ENCODE data around the gene TRABD.
A peak's percentile ranks its signal among the peaks of the same experiment; 100 is the strongest.
"Not testable (repeated sequence)": the region's sequence is repeated elsewhere in the genome, so short reads cannot be mapped to it uniquely, and the experiment has no call there.

TRABD gene

GRCh38 chr22:50201191-50202129, 15.7 kb downstream of the TRABD start:
- no peak for DNase-seq (ENCODE audit: low read depth in 2 of 2)

DNA sequence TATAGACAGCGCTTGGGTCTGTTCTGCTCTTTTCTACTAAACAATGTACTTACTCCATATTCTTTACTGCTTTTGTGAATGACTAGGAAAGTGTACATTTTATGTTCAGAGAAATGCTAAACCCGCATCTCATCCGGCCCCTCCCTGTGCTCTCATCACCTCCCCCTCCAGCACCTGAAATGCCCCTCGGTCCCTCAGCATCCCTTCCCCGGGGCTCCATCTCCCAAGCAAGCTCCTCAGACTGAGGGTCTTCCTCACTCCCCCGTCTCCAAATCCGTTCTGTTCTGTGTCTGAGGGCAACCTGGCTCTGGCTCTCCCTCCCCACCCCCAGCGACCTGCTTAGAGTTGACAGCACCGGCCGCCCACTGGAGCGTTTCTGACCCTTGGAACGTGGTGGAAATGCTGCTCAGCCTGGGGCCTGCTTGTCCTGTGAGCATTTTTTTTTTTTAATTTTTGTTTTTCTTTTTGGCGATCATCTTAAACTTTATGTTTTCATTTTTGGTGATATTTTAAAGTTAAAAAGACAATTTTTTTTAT, 16.5 kb downstream of the TRABD start:
- no peak for DNase-seq (ENCODE audit: low read depth in 2 of 2)

DNA sequence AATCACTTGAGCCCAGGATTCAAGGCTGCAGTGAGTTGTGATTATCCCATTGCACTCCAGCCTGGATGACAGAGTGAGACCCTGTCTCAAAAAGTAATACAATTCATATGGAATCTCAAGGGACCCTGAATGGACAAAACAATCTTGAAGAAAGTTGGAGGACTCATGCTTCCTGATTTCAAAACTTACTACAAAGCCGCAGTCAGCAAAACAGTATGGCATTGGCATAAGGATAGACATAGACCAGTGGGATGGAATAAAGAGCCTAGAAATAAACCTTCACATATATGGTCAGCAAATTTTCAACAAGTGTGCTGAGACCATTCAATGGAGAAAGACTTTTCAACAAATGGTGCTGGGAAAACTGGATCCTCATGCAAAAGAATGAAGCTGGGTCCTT, 17.6 kb downstream of the TRABD start:
- no peak for DNase-seq (ENCODE audit: low read depth in 2 of 2)

DNA sequence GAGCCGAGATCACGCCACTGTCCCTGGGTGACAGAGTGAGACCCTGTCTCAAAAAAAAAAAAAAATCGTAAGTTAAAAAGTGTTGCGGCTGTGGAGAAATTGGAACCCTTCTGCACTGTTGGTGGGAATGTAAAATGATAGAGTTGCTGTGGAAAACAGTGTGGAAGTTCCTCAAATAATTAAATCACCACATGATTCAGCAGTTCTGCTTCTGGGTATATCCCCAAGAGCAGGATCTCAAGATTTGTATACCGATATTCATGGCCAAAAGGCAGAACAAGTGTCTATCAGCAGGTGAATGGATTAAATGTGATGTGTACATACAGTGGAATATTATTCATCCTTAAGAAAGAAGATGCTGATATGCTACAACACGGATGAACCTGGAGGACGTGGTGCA, 18.9 kb downstream of the TRABD start:
- DNase-seq (ENCODE audit: low read depth in 2 of 2) = no peak

DNA sequence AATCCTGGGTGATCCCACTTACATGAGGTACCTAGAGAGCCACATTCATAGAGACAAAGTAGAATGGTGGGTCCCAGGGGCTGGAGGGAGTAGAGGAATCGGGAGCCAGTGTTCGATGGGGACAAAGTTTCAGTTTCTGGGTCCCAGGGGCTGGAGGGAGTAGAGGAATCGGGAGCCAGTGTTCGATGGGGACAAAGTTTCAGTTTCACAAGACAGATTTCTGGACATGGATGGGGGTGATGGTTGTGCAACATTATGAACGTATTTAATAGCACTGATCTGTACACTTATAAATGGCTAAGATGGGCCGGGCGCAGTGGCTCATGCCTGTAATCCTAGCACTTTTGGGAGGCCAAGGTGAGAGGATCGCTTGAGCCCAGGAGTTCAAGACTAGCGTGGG, 19.3 kb downstream of the TRABD start:
- not testable (repeated sequence) for DNase-seq (ENCODE audit: low read depth in 2 of 2)

DNA sequence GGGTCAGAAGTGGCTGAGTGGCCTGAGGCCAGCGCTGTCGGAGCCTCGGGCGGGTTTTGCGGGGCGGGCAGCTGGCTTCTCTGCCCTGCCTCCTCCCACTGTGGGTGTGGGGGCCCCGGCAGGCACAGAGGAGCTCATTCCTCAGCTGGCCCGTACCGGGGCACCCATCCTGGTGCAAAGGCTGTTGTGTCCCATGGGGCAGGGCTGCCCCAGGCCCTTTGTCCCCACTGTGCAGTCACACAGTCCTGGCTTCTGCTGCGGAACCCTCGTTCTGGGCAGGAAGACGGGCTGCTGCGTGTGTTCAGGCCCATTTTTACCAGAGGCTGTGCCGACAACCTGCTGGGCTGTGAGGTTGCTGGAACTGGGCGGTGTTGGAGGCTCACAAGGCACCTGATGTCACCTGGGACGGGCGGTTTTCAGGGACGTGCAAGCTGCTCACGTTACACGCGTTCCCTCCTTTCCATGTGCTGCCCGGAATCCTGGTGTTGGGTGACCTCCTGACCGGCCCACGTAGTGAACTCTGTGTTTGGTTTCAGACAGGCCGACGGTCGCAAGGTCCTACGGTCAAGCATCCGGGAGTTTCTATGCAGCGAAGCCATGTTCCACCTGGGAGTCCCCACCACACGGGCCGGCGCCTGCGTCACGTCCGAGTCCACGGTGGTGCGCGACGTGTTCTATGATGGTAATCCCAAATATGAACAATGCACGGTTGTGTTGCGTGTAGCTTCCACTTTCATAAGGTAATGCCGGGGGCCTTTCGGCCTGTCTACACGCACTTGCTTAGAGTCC, 20.3 kb downstream of the TRABD start:
- DNase-seq (ENCODE audit: low read depth in 2 of 2) = no peak

GRCh38 chr22:50206599-50206998, 20.9 kb downstream of the TRABD start:
- no peak for DNase-seq (ENCODE audit: low read depth in 2 of 2)

- no peak for DNase-seq (ENCODE audit: low read depth in 2 of 2)
Observed at GRCh38 chr22:50207383-50208140, 21.8 kb downstream of the TRABD start.

- DNase-seq (ENCODE audit: low read depth in 2 of 2) = no peak
Observed at GRCh38 chr22:50208430-50208938, 22.8 kb downstream of the TRABD start.

- DNase-seq (ENCODE audit: low read depth in 2 of 2) = no peak
Observed at GRCh38 chr22:50208939-50209892, 23.5 kb downstream of the TRABD start.

- peak in 1 of 2 experiments; percentile 58 for DNase-seq (ENCODE audit: low read depth in 2 of 2)
Observed at GRCh38 chr22:50209893-50210292, 24.2 kb downstream of the TRABD start.

DNA sequence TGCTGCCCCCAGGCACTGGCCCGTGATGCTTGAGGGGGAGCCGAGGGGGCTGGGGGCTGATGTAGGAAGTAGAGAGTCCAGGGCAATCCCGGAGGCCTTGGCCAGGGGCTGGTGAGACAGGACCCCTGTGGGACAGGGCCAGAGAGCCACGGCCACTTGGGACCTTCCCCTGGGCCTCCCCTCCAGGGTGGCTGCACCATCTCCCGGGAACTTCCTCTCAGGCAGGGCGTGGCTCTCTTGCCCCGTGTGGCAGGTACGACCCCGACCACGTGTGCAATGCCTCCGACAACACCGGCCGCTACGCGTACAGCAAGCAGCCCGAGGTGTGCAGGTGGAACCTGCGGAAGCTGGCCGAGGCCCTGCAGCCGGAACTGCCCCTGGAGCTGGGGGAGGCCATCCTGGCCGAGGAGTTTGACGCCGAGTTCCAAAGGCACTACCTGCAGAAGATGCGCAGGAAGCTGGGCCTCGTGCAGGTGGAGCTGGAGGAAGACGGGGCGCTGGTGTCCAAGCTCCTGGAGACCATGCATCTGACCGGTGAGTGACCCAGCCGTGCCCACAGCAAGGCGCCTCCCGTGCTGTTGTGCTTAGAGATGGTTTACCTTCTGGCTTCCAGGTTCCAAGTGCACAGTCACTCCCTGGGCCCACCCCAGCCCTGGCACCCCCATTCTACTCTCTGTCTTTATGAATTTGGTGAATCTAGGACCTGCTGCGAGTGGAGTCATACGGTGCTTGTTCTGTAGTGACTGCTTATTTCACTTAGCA, 24.8 kb downstream of the TRABD start:
- DNase-seq (ENCODE audit: low read depth in 2 of 2) = no peak

DNA sequence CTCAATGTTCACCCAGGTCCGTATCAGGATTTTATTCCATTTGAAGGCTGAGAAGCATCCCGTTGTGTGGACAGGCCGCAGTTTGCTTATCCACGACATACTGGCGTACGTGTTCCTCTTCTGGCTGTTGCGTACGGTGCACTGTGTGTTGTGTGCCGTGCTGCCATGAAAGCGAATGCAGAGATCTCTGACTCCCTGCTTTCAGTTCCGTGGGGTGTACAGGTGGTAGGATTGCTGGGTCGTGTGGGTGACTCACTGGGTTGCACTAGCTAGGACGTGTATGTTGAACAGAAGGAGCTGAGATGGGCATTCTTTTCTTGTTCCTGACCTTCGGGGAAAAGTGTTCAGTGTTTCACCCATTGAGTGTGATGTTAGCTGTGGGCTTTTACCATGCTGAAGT, 25.4 kb downstream of the TRABD start:
- no peak for DNase-seq (ENCODE audit: low read depth in 2 of 2)

DNA sequence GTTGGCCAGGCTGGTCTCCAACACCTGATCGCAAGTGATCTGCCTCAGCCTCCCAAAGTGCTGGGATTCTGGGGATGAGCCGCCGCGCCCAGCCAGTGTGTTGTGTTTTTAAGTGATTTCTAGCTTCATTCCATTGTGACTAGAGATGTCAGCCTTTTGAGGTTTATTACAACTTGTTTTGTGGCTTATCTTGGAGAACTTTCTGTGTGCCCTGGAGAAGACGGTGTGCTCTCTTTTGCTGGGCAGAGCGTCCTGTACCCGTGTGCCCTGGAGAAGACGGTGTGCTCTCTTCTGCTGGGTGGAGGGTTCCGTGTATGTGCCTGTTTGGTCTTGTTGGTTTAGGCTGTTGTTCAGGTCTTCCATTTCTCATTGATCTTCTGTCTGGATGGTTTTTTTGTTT, 27.6 kb downstream of the TRABD start:
- no peak for DNase-seq (ENCODE audit: low read depth in 2 of 2)

DNA sequence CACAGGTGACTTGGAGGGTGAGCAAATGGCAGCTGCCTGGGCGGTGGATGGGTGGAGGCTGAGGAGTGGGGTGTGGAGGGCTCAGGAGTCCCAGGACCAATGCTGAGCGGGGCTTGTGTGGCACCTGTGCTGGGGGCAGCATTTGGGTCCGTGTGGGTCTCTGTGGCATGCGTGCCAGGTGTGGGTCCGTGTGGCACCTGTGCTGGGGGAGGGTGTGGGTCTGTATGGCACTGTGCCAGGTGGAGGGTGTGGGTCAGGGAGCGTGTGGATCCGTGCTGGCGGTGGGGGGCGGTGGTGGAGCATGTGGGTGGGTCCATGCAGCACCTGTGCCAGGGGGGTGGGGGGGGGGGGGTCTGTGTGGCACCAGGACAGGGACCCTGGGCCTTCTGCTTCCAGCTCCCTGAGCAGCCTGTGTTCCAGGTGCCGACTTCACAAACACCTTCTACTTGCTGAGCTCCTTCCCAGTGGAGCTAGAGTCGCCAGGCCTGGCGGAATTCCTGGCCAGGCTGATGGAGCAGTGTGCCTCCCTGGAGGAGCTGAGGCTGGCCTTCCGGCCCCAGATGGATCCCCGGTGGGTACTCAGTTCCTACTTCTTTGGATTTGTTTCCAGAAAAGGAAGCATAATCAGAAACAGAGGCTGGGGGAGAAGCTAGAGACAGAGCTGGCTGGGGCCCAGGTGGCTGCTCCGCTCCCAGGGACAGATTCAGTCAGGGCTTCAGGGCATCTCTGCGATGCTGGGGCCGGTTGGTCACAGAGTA, 29.8 kb downstream of the TRABD start:
- no peak for DNase-seq (ENCODE audit: low read depth in 2 of 2)

DNA sequence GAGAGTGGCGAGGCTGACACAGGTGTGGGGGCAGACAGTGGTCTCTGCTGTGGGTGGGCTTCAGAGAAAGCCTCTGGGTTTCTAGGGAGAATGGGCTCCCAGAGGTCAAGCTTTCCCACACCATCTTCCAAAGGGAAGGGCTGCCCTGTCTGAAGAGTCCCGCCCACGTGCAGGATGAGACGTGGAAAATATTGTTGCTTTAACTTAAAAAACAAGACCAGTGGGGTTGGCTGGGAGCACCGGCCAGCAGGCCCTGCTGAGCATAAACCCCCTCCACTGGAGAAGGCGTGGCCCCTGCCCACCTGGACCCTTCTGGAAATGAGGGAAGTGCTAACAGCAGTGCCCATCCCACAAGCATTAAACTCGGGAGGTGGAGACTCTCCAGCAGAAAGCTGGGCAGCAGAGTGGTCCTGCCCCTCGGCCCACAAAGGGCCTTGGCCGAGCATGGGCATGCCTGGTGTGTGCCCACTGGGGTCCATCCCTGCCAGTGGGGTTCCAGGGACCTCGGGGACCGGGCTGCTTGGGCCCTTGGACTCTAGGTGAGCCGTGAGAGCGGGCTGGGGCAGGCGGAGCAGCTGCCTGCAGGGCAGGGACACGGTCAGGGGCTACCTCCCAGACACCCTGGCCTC, 30.5 kb downstream of the TRABD start:
- no peak for DNase-seq (ENCODE audit: low read depth in 2 of 2)

DNA sequence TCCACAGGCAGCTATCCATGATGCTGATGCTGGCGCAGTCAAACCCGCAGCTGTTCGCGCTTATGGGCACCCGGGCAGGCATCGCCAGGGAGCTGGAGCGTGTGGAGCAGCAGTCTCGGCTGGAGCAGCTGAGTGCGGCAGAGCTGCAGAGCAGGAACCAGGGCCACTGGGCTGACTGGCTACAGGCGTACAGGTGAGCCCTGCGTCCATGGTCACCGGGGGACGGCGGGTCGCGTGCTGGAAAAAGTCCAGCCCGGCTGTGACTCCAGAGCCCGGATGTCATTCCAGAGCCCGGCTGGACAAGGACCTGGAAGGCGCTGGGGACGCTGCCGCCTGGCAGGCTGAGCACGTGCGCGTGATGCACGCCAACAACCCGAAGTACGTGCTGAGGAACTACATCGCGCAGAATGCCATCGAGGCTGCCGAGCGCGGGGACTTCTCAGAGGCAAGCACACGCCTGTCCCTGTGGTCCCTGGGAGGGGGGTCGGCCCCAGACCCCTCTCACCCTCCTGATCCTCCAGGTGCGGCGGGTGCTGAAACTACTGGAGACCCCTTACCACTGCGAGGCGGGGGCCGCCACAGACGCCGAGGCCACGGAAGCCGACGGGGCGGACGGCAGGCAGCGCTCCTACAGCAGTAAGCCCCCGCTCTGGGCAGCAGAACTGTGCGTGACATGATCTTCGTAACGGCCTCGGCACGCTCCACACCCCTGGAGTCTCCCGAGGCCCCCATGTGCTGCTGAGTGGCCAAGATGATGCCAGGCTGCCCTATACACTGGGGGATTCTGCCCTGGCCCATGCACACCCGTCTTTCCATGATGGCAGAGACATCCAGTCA, 31.2 kb downstream of the TRABD start:
- no peak for DNase-seq (ENCODE audit: low read depth in 2 of 2)

Measured in stimulated activated CD4-positive, alpha-beta T cell treated with anti-CD3 and anti-CD28 coated beads, Interleukin-12 subunit alpha, Interleukin-12 subunit beta, amount 100 ng/mL, for 24 hours (primary cell).